ENCODE results near the gene VASH2. TPM values are rescaled to one million over a fixed set of nuclear protein-coding genes. Genes with fewer than 3 reads are reported as not detected.

The VASH2 gene
- total and polyA plus RNA-seq, 10 donors, result 0.33 to 2.6 (median 0.95) TPM

GRCh38 chr1:212933815-212934471 is 16.4 kb upstream of the VASH2 start:
- no peak for TF ChIP-seq POLR2A (IDR thresholded peaks at IDR 0.05)
- TF ChIP-seq POLR2AphosphoS5 (IDR thresholded peaks at IDR 0.05), result no peak
- no peak for TF ChIP-seq CTCF (IDR thresholded peaks at IDR 0.05 in 8 of 11, conservative IDR thresholded peaks at IDR 0.05 in 3 of 11)
- intact Hi-C loops (cut with DNase I; ENCODE audit: low total_unique reads), result no loop called here
- 77 to 100% (median 95%) methylated on average over 1 of the region's 1 CpG for WGBS, 5 donors
- Histone ChIP-seq H3K27me3 (replicated peaks in 1 of 7) (no peaks in the 10 kb centered on the region), H3K4me3 (no peak overlapping the region), H3K9me3 (no peaks in the 10 kb centered on the region), H3K4me1 (no peaks in the 10 kb centered on the region), H3K27ac (no peak overlapping the region), H3K36me3 (no peaks in the 10 kb centered on the region)
- no peak for DNase-seq

GRCh38 chr1:212935387-212935981 is 14.9 kb upstream of the VASH2 start:
- Histone ChIP-seq H3K27ac (no peak overlapping the region), H3K9me3 (peaks cover 0 to 10% (median 5%) of the 10 kb centered on the region in 8 donors), H3K27me3 (replicated peaks in 1 of 7) (no peaks in the 10 kb centered on the region), H3K36me3 (no peaks in the 10 kb centered on the region), H3K4me3 (no peak overlapping the region), H3K4me1 (no peaks in the 10 kb centered on the region)
- TF ChIP-seq CTCF (IDR thresholded peaks at IDR 0.05 in 8 of 11, conservative IDR thresholded peaks at IDR 0.05 in 3 of 11) (no peak), POLR2AphosphoS5 (IDR thresholded peaks at IDR 0.05) (no peak), POLR2A (IDR thresholded peaks at IDR 0.05) (no peak)
- 90 to 94% (median 91%) methylated on average over 7 of the region's 7 CpGs for WGBS, 5 donors
- no peak for DNase-seq
- intact Hi-C loops (cut with DNase I; ENCODE audit: low total_unique reads), result no loop called here

GRCh38 chr1:212937034-212937433 is 13.3 kb upstream of the VASH2 start:
- H3K9me3 ChIP-seq, result peaks cover 0 to 13% (median 10%) of the 10 kb centered on the region in 8 donors
- DNase-seq, result no peak
- no peaks in the 10 kb centered on the region for H3K27me3 ChIP-seq (replicated peaks in 1 of 7)
- TF ChIP-seq CTCF (IDR thresholded peaks at IDR 0.05 in 8 of 11, conservative IDR thresholded peaks at IDR 0.05 in 3 of 11), result no peak
- TF ChIP-seq POLR2A (IDR thresholded peaks at IDR 0.05), result no peak
- no peak for TF ChIP-seq POLR2AphosphoS5 (IDR thresholded peaks at IDR 0.05)
- WGBS, 5 donors, result 90 to 100% (median 94%) methylated on average over 3 of the region's 3 CpGs
- no peaks in the 10 kb centered on the region for H3K4me1 ChIP-seq
- H3K4me3 ChIP-seq, result no peak overlapping the region
- no peaks in the 10 kb centered on the region for H3K36me3 ChIP-seq
- H3K27ac ChIP-seq, result no peak overlapping the region
- intact Hi-C loops (cut with DNase I; ENCODE audit: low total_unique reads), result no loop called here

- no peaks in the 10 kb centered on the region for H3K36me3 ChIP-seq
- peaks cover 0 to 3% (median 0%) of the 10 kb centered on the region in 6 donors for H3K4me1 ChIP-seq
- H3K9me3 ChIP-seq, result peaks cover 0 to 13% (median 10%) of the 10 kb centered on the region in 8 donors
- TF ChIP-seq POLR2A (IDR thresholded peaks at IDR 0.05), result no peak
- TF ChIP-seq POLR2AphosphoS5 (IDR thresholded peaks at IDR 0.05), result no peak
- no peak for TF ChIP-seq CTCF (IDR thresholded peaks at IDR 0.05 in 8 of 11, conservative IDR thresholded peaks at IDR 0.05 in 3 of 11)
- H3K27ac ChIP-seq, result no peak overlapping the region
- no peaks in the 10 kb centered on the region for H3K27me3 ChIP-seq (replicated peaks in 1 of 7)
- no peak overlapping the region for H3K4me3 ChIP-seq
- WGBS, 5 donors, result 91 to 94% (median 92%) methylated on average over 6 of the region's 6 CpGs
- no peak for DNase-seq
- intact Hi-C loops (cut with DNase I; ENCODE audit: low total_unique reads), result no loop called here
Observed at GRCh38 chr1:212938846-212939245, 11.5 kb upstream of the VASH2 start.

Data from spleen (tissue), 11 donors.